Measurements from ENCODE around the gene KCTD10. TPM values are rescaled to one million over a fixed set of nuclear protein-coding genes. Genes with fewer than 3 reads are reported as not detected.
"Not testable (repeated sequence)": the region's sequence is repeated elsewhere in the genome, so short reads cannot be mapped to it uniquely, and the experiment has no call there.

Gene KCTD10
- polyA plus RNA-seq, 4 donors = 48.2 to 58.6 (median 51.7) TPM

DNA sequence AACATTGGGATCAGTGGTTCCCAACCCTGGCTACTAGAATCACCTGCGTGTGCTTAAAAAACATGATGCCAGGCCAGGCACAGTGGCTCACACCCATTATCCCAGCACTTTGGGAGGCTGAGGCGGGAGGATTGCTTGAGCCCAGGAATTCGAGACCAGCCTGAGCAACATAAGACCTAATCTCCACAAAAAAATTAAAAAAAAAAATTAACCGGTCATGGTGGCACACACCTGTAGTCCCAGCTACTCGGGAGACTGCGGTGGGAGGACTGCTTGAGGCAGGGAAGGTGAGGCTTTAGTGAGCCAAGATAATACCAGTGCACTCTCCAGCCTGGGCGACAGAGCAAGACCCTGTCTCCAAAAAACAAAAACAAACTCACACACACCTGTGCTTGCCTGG, 2.0 kb downstream of the KCTD10 start:
- no peak for DNase-seq (ENCODE audit: low read depth in 4 of 4, low spot score in 3 of 4)

DNA sequence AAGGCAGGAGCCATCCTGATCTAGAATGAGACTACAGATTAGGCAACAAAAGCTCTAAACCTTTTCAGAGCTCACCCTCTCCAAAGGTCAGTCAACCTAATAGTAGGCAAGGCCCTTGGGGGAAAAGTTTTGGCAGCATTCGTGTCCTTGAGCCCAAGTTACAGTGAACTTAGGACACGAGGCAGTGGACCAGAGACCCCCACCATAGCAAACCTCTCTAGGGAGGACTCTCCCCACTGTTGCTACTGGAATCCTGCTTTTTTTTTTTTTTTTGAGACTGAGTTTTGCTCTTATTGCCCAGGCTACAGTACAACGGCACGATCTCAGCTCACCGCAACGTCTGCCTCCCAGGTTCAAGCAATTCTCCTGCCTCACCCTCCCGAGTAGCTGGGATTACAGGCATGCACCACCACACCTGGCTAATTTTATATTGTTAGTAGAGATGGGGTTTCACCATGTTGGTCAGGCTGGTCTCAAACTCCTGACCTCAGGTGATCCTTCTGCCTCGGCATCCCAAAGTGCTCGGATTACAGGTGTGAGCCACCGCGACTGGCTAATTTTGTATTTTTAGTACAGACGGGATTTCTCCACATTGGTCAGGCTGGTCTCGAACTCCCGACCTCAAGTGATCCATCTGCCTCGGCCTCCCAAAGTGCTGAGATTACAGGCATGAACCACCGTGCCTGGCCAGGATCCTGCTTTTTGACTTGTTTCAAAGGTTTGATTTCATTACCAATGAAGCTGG, 3.4 kb downstream of the KCTD10 start:
- not testable (repeated sequence) for DNase-seq (ENCODE audit: low read depth in 4 of 4, low spot score in 3 of 4)

DNA sequence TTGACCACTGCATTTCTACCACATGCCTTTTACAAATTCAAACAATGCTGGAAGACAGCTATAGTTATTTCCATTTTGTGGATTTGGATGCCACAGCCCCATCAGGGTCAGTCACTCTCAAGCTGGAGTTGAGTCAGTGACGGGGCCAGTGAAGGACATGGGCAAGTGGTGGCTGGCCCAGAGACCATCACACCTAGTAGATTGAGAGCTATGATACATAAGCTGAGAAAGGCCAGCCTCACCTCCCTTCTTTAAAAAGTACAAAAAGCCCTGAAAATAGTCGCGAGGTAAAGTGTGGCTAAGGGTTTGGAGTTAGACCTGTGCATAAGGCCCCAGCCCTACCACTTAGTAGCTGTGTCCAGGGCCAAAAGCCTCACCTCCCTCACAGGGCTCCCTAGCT, 4.1 kb downstream of the KCTD10 start:
- DNase-seq (ENCODE audit: low read depth in 4 of 4, low spot score in 3 of 4) = no peak

DNA sequence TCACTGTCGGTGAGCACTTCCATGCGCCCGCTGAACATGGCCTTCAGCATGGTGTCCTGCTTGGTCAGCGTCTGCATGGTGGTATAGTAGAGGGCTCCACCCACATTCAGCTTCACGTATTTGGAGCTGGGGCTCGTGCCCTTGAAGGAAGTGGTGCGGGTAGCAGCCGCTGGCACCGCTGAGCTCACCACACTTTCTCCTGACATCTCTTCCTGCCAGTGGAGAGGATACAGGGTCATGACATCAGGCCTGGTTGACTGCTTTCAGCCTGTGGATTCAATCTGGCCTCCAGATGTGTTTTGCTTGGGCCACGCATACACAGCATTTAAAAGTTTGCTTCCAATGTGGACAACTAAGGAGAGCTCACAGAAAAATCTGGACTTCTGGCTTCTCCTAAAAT, 7.6 kb downstream of the KCTD10 start:
- DNase-seq (ENCODE audit: low read depth in 4 of 4, low spot score in 3 of 4) = no peak

DNA sequence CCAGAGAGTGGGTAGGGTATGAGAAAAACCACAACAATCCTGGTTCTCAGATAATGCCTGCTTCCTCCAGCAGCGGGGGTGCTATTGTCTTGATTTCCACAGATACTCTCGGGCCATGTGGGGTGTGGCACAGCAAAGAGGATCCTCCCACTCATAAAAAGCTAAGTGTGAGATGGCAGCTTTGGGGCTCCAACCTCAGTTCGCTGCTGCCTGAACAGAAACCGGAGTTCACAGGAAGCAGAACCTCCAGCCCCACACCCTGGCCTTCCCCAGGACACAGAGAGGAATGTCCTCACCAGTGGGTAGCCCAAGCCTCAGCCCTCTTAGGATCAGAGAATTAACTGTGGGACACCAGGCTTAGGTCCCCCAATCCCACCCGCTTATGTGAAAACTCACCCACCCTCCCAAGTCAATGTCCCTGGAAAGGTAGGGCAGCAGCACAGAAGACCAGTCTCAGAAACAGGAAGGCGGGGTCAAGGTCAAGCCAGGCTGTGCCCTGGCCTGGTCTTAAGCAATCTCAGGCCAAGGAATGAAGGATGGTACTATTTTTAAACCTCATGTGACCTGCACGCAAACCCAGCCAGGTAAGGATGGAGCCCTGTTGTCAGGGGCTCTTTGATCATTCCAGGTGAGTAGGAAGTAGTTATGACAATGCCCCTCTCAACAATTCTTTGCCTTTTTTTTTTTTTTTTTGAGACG, 9.0 kb downstream of the KCTD10 start:
- DNase-seq (ENCODE audit: low read depth in 4 of 4, low spot score in 3 of 4) = no peak

DNA sequence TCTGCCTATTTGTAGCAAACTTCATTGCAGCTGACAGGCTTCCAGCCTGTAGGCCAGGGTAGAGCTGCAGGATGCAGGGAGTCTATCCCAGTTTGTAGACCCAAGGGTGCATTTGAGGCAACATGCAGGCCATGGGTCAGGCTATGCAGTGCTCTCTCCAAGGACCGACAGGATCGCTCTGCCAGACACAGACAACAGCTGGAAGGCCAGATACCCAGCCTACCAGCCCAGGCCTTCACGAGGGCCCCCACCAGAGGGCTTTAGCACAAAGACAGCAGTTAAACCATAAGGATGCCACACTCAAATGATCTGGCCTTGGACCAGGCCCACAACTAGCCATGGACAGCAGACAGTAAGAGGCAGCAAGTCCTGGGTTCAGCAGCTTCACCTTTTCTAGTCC, 10.3 kb downstream of the KCTD10 start:
- DNase-seq (ENCODE audit: low read depth in 4 of 4, low spot score in 3 of 4) = no peak

DNA sequence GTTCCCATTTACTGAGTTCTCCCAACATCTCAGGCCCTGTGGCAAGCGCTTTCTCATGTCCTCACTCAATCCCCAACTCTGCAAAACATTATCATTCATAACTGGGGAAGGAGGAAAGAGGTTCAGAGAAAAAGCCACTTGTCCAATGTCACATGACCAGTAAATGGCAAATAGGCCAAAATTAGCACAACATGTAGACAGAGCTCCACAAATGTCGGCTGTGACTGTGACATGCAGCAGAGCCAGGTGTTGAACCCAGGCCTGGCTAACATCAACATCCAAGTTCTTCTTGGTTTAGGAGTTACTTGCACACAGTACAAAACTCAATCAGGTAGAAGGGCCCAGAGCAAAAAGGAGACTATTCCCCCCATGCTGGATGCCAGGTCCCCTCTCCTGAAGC, 10.8 kb downstream of the KCTD10 start:
- DNase-seq (ENCODE audit: low read depth in 4 of 4, low spot score in 3 of 4) = no peak

DNA sequence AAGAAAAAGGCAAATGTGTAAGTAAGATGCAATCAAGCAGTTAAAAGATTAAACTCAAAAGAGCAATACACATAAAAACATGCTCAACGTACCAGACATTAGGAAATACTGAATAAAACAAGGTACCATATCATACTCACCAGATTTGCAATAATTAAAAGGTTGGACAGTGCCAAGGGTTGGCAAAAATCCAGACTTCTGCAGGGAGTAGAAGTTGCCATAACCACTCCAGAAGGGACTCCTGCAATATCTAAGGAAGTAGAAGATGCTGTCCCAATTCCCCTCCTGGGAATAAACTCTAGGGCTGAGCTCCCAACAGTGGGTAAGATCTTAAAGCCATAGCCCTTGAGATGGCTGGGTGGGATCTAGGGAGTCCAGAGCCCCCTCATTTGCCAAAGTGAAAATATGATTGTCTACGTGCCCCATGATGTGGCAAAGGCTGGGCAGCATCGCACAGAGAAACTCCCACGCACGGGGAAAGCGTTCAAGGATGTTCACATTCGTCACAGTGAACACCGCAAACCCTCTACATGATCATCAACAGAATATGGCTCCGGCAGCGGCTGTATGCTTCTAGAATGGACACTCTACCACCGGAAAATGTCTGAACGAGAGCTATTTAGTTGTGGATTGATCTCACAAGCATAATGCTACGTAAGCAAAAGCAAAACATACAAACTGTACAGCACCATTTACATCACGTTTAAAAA, 12.3 kb downstream of the KCTD10 start:
- no peak for DNase-seq (ENCODE audit: low read depth in 4 of 4, low spot score in 3 of 4)

DNA sequence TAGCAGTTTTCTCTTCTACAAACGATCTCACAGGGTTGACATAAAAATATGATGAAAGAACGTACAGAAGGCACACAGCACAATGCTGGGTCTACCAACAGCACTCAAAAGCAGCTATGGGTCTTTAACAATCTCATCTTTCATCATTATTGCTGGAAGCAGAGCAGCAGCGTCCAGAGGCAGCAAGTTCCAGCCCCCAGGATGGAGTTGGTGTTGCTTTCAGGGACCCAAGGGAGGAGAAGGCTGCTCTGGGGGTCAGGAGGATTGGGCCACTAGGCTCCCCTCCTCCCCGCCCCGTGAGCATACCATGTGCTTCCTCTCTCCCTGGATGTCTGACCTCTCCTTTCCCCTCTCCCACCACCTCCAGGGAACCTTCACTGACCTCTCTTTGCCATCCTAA, 13.3 kb downstream of the KCTD10 start:
- no peak for DNase-seq (ENCODE audit: low read depth in 4 of 4, low spot score in 3 of 4)

DNA sequence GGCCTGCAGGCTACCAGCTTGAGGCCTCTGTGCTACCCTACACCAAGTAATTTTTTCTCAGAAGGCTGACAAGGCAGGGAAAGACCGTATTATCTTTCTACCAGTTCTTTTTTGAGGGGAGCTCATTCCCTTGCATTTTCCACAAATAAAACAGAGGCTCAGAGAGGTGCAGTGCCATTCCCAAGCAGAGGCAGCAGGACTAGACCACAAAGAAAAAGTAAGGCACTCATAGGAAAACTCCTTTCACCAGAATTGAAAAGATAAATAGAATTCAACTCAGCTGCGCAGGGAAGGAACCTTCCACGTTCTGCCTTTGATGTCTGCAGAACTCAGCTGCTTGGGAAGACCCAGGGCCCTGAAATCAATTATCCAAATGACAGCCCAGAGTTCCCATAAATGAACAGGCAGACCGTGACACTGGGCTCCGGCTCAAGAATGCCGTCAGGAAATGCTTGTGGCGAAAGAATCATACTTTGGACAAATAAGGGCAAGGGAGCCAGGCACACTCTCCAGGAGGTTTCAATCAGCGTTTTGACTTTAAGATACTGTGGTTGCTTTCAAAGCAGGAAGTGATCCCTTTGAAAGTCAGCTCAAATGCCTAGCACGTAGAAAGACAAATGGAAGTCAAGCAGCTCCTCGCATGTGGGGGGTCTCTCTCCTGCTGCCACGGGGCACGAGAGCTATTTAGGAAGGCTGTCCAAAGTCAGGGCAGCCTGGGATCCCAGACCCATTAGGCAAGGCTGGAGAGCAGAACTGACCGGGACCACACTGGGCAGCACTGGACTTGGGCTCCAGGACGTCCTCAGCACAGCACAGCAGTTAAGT, 14.0 kb downstream of the KCTD10 start:
- peak; percentile 76 to 89 (median 81) for DNase-seq (ENCODE audit: low read depth in 4 of 4, low spot score in 3 of 4)

DNA sequence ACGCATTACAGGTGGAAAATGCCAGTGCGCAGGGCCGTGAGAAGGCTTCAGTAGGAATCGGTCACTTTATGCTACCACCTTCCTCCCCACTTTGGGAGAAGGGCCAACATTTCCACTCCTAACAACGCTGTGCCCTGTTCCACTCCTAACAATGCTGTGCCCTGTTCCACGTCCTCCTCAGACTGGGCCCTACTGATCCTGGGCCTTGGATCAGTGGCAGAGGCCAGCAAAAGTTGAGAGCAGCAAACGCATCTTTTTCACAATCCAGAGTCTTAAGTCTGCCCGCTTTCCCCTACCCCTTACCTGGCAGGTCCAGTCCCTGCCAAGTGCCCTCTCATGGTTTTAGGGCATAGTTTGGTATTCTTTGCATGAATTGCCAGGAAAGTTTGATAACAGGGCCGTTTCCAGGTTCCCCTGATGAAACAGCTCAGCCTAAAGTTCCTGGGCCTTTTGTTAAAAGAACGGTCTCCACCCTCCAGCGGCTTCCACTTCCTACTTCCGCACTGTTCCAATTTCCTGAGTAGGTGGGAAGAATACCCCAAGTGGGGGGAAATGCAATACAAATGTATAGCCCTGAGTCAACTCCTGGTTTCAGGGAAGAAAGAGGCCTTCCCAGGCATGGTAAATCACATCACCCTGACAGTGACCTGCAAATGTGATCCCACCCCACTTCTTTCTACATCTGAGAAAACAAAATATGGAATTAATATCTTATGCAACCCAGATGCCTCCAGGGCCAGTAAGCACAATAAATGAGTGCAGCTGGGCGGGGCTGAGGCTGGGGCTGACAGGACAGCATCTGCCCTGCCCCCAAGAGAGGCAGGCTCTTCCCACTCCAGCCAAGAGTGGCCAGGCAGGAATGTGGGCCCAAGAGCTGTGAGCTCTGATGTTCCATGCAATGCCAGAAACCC, 15.0 kb downstream of the KCTD10 start:
- no peak for DNase-seq (ENCODE audit: low read depth in 4 of 4, low spot score in 3 of 4)

DNA sequence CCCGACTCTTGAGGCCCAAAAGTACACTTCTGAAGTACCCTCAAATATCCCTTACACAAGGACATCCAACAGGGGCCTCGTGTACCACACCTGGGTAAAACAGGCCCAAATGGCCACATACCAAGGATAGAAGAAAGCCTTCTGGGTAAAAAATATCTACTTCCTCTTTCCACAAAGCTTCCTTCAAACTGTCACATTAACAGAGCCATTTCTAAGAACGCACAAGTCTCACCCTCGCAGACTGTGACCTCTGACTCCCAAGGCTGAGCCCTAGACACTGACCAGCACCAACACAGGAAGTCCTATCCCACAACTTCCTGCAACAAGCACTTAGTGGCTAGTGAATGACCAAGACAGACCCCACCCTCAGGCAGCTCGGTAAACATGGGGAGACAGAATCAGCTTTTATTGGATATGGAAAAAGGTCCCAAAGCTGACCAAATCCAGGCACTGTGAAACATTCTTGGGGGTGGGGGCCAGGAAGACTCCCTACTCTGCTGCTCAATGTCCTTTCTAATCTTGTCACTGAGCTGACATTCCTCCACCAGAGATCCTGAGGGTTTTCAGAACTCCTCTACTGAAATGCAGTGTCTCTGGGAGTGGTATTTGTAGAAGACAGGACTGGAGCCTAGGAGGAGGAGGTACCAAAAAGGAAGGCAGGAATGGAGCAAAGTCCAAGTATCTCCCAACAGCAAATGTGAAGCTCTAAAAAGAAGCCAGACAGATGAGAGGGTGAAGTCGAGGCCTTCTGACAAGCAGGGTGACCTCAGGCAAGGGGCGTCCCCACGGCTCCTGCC, 15.9 kb downstream of the KCTD10 start:
- no peak for DNase-seq (ENCODE audit: low read depth in 4 of 4, low spot score in 3 of 4)

DNA sequence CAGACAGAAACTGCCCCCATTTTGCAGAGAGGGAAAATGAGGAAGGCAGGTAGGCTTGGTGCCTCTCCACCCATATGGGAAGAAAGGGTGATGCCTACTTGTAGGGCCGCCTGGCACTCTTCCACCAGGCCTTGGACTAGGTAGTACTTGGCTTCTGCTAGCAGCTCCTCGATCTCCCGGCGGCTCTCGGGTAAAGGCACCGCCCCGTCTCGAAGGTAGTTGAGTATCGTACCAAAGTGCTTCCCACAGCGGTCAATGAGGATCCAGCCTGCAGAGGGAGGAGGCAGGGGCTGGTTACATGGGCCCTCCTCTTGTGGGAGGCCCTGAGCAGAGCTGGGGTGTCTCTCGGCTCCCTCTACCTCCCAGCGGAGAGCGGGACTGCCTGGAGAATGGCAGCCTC, 16.6 kb downstream of the KCTD10 start:
- DNase-seq (ENCODE audit: low read depth in 4 of 4, low spot score in 3 of 4) = no peak

DNA sequence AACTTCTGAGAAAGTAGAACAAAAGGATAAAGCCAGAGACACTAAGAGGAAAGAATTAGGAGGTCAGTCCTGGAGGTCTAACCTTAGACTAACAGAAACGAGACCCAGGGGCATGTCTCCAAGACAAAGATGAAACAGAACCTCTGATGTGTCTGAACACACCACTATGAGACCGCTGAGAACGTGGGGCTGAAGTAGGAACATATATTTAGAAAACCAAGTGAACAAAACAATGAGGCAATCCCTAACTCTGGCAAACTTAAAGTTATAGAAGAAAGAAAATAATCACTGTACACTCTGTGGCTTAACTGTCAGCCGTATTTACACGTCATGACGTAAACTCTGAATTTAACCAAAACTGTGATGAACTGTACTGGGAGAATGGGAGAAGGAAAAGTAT, 17.9 kb downstream of the KCTD10 start:
- no peak for DNase-seq (ENCODE audit: low read depth in 4 of 4, low spot score in 3 of 4)

DNA sequence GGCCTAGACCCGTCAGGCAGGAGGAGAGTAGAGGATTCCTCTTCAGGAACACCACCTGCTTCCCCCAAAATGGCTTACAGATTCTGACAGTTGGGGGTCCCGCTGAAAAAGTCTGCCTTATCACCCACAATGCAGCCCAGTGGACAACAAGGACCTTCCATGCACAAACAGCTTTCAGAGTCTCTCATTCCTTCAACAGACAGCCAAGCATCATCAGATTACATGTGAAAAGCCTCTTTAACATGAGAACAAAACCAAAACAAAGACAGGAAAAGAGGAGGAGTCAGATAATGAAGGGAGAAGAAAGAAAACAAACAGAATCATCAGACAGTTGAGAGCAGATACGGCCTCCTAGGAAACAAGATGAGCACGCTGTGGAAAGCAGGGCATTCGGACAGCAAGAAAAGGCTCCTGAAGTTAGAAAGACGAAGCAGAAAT, 18.3 kb downstream of the KCTD10 start:
- no peak for DNase-seq (ENCODE audit: low read depth in 4 of 4, low spot score in 3 of 4)

DNA sequence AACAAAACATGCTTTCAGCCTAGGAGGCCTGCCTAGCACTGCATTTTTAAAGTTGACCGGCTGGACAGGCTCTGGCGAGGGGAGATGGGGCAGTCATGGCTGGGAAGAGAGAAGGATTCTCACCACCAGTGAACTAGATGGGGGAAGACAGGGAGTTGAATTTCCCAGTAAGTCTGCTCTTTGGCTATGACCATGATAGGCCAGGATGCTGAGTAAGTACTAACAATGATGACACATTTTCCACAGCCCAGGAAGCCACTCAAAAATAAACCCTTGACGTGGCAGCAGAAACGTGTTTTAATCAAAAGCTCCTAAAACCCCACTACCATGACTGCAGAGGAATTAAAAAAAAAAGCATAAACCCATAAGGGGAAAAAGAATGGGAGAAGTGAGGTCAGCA, 19.0 kb downstream of the KCTD10 start:
- no peak for DNase-seq (ENCODE audit: low read depth in 4 of 4, low spot score in 3 of 4)

DNA sequence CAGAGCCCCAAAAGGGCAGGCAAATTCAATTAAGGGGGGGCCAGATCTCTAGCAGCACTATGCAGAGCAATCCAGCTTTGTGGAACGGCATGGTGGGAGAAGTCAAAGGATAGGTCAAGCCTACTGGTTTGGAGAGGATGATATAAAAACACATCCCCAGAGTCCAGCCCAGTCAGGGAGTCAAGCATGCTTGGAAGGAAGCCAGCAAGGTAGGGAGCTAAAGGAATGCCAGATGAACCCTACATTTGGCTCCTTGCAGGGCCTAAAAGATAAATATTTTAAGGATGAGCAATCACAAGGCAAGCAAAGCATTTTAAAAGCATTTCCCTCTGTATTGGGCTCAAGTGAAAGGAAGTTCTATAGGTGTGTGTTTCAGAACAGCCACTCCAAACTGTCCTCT, 21.4 kb downstream of the KCTD10 start:
- no peak for DNase-seq (ENCODE audit: low read depth in 4 of 4, low spot score in 3 of 4)

DNA sequence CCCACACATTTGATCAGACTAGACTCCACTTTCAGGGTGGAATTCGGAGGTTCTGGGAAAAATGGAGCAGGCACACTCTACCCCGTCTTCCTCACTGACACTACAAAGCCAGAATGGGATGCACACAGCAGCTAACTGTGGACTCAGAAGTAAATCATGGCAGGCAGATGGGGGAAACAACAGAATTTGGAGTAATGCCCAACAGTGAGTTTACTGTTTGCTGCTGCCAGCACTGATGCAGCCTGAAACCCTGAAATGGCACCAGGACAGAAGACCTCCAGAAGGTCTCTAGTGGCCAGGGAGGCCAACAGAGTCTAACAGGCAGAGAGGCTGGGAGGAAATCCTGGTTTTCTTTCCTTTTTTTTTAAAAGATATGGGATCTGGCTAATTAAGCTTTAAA, 24.6 kb downstream of the KCTD10 start:
- no peak for DNase-seq (ENCODE audit: low read depth in 4 of 4, low spot score in 3 of 4)

DNA sequence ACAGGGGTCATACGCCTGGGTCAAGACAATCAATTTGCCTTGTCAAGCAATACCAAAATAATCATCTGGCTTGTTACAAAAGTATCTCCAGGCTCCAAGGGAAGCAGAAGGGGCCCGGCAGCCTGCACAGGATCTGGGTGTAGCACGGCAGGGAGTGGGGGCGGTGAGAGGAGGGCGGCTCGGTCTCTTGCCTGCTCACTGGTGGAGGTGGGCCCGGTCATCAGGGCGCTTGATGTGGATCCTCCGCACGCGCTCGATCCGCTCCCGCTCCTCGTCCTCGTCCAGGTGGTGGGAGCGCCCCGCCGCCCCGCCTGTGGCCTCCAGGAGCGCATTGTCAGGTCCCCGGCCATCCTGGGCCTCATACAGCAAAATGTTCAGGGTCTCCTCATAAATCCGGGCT, 25.7 kb downstream of the KCTD10 start:
- DNase-seq (ENCODE audit: low read depth in 4 of 4, low spot score in 3 of 4) = no peak
